ENCODE data around the gene LAMB1.

GRCh38 chr7:107971100-107971499, 31.9 kb downstream of the LAMB1 start:
- TF ChIP-seq CTCF (conservative IDR thresholded peaks at IDR 0.05; ENCODE audit: low read depth, low read length), result no peak
- no peak for TF ChIP-seq EZH2 (IDR thresholded peaks at IDR 0.05; ENCODE audit: borderline replicate concordance, low read depth, low read length, poor library complexity, severe bottlenecking)
